TTC549 (cell line): ENCODE measurements around the gene CCDC188.

Experiments
- FAIRE-seq: peaks from 2 replicates; lab custom pipeline; 2012; peaks lifted over from hg19 to GRCh38; lab: Jason Lieb, UNC

Gene CCDC188

DNA sequence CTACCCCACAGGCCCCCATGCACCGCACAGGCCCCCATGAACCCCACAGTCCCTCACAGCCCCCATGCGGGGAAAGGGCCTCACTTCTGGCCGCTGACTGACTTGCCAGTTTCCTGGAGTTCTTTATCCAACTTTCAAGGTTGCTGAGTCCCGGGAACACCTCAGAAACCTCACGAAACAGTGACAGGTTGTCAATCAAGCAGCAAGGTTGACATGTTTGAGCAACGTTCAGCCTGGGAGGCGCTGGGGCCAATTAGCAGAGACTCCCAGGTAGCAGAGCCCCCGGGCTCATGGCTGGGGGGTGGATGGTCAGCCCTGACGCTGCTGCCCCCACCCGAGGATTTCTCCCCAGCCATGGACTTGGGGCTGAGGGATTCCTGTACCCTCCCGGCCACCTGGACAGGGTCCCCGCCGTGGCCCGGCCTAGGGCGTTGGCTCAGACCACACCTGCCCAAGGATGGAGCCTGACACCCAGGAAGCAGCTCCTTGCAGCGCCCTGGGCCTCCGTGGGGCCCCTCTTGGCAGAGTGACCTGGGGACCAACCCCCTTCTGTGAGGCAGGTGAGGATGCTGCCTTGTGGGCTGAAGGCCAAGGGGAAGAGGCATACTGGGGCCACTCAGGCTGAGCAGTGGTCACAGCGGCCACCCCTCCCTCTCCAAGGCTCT lies 33.8 kb upstream of the CCDC188 start:
- no peak for FAIRE-seq

DNA sequence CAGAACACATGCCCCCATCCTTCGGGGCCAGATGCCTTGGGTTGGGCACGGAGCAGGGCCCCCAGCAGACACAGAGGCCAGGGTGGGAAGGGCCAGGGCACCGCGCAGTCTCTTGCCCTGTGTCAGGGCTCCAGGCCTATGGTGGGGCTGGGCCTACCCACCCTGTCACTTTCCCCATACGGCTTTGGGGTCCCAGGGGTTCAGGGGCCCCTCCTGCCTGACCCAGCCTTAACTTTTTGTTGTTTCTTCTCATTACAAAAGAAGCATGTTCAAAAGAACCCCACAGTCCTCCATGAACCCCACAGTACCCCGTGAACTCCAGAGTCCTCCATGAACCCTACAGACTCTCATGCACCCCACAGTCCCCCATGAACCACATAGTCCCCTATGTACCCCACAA lies 33.0 kb upstream of the CCDC188 start:
- no peak for FAIRE-seq

DNA sequence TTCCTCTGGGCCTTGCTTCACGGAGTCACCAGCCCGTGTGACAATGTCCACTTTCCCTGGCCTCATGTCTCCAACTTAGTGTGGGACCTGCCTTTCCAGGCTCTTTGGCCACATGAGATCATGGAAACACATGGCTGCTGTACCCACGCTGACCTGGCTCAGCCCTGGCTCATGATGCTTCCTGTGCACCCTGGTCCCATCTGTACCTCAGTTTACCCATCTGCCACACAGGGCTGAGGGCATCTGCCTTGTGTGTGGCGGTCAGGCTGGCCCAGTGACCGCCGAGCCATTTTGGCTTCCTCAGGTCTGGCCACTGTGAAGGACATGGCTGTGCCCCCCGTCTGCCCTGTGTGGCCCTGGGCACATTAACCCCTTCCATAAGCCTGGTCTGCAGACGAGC lies 32.2 kb upstream of the CCDC188 start:
- no peak for FAIRE-seq

DNA sequence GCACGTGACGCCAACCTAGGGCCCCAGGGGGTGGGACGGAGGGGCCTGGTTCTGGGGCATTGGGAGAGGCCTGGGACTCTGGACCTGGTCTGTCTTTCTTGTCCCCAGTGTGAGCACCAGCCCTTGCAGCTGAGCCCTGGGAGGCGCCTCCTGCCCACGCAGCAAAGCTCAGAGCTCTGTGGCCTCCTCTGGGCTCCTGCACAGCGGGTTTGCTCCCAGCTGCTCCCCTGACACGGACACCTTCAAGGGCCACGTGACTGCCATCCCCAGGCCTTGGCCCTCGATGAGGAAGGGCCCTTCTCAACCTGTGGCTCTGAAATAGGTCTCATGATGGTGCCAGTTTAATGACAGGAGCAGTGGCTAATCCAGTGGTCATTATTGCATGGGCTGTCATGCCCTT lies 31.5 kb upstream of the CCDC188 start:
- FAIRE-seq, result no peak

DNA sequence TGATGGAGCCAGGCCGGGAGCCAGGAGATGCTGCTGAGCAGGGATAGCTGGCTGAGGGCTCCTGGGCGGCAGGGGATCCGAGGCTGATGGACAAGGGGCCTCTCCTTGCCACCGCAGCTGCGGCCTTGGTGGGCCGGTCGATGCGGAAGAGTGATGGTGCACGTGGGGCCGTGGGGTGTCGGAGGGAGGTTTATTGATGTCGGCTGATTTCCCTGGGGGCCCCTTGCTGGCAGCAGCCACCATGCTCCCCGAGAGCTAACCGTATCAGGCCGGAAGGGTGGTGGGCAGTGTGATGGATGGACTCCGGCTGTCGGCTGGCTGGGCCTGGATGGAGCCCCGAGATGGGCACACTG lies 31.0 kb upstream of the CCDC188 start:
- FAIRE-seq, result no peak

DNA sequence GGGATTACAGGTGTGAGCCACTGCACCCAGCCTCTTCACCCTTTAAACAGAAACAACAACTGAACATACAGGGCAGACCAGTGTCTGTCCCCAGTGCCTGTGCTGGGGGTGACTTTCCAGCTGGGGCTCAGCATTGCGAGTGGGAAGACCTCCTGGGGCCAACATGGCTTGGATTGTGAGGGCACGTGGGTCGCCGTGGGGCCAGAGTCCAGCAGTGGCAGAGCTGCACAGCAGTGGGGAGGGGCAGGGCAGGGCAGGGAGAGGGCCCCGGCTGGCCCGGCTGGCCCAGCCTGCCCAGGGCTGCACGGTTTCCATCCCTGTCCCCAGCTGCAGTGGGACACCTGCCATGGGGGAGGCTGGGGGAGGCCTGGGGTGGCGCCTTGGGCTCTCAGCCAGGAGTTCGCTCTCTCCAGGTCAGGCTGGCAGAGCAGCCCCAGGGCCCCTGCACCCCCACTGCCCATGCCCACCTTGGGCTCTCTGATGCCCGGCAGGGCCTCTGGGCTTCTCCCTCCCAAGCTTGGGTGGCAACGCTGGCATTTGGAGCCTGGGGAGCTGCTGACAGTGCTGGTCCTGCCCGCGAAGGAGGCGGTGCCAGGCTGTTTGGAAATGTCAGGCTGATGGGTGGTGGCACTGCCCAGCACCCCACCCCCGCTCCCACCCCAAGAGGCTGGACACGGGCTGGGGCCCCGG lies 30.5 kb upstream of the CCDC188 start:
- no peak for FAIRE-seq

DNA sequence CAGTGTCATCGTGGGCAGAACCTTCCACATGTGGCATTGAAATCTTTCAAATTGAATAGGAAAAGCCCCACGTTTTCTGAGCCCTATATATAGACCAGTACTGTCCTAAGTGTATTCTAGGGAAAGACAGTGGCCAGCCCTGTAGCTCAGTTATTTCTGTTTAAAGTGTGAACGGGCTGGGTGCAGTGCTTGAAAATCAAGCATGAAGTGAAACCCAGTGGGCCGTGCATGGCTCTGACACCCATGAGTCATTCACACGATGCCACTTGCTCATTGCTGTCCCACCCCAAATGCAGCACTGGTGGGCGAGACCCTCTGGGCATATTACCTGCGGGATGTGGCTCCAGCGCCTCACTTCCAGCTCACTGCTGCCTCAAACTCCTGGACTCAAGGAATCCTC lies 29.8 kb upstream of the CCDC188 start:
- FAIRE-seq, result no peak

DNA sequence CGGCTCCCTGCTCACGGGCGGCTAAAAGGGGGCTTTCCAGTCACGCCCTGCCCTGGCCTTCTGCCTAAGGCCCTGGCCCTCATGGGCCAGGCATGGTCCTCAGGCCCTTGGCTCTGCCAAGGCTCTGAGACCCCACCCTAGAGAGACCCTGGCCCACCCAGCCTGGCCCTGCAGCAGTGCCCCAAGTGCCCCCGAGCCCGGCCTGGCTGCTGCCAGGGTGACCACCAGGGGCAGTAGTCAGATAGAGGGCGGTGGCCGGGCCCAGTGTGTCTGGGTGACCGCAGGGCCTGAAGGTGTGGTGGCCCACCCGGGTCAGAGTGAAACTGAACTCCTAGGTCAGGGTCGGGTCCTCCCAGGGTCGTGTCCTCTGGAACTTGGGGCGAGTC lies 29.4 kb upstream of the CCDC188 start:
- no peak for FAIRE-seq

DNA sequence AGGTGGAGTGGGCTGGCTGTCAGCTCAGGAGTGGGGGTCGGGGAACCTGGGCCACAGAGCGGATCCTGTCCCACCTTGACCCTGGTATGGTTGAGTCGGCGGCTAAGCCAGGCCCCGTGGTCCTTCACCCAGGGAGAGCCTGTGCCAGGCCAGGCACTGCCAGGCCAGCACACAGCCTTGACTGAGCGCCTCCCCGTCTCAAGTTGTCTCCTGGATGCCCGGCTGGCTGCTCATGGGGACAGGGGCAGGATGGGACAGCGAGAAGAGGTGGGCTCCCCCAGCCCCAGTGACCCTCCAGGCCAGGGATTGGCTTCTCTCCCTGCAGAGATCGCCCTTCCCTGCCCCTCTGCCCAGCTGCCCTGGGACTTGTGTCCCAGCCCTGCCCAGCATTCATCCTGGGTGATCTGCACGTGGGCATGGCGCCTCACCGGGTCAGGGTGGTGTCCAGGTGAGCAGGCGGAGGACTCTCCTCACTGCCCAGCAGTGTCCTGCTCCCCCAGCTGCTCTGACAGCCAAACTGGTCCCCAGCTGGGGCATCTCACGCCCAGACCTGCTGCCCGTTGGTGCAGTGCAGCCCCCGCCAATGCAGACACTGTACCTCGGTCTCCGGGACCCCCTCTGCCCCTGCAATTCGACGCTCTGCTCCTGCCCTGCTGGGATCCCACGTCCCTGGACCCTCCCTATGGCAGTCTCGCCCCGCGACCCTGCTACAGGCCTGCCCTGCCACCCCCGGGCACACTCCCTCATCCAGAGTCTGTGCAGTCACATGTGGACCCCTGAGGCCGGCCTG lies 28.8 kb upstream of the CCDC188 start:
- FAIRE-seq, result no peak

DNA sequence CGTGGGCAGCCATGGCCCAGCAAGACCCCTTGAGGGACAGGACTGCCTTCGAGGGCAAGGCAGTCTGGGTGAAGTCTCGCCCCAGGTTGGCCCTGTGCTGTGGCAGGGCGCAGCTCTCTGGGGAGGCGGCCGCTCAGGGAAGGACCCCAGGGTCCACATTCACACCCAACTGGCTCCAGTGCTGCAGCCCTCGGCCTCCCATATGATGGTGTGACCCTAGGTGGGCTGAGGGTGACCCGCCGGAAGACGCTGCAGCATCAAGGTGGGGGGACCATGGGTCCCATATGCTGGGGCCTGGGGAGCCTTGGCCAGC lies 28.0 kb upstream of the CCDC188 start:
- FAIRE-seq, result no peak

DNA sequence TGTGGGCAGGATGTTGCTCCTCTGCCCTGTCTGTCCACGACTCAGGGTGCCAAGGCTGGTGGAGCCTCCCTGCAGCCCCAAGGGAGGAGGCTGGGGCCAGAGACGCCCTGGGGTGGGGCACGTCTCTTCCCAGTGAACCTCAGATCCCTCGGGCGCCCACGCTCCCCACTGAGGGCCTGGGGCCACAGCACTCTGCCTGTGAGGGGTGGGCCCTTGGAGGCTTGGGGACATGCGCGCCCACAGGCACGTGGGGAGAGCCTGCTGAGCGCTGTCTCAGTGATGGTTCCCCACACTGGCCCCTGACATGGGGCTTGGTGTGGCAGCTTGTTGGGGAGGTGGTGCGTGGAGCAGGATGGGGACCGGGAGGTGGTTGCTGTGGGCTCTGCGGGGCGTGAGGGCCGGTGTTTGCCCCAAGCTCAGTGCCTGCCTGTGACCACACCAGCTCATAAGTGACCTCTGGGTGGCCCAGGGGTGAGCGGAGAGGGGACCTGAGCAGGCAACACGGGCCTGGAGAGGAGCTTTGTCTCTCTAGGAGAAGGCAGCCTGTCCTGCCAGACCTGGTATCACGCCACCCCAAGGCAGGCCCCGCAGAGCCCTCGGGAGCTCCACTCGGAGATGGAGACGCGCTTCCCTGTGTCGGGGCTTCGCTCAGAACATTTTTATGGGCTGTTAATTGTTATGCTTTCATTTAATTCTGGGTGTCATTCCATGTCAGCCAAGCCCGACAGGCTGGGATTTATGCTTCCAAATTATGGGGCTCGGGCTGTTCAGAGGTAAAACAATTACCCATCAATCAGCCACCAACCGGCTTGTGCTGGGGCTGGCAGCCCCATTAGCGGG lies 27.4 kb upstream of the CCDC188 start:
- no peak for FAIRE-seq

DNA sequence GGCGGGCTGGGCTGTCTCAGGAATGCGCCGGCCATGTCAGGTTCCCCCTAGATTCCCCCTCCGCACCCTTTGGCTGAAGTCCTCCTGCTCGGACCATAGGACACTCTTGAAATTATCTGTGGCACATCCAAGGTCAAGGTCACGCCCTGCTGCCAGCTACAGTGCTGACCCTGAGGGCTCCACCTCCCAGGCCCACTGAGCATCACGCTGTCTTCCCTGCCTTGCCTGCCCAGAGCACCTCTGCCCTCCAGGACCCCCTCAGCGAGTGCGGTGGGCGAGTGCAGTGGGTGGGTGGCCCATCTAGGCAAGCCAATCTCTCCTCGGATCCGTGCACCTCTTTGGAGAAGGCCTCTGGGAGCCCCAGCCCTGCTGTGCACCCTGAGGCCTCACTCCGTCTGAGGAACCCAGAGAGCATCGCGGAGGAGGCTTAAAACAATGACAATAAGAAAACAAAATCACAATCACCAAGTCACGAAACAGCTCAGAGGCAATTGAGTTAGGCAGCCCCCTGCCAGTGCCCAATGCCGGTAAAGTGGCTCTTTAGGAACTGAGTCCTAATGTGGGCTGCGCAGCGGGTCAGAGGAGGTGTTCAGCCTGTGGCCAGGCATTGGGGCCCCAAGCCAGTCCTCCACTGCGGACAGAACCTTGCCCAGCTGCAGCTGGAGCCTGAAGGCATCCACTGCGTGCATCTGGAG lies 26.5 kb upstream of the CCDC188 start:
- no peak for FAIRE-seq

DNA sequence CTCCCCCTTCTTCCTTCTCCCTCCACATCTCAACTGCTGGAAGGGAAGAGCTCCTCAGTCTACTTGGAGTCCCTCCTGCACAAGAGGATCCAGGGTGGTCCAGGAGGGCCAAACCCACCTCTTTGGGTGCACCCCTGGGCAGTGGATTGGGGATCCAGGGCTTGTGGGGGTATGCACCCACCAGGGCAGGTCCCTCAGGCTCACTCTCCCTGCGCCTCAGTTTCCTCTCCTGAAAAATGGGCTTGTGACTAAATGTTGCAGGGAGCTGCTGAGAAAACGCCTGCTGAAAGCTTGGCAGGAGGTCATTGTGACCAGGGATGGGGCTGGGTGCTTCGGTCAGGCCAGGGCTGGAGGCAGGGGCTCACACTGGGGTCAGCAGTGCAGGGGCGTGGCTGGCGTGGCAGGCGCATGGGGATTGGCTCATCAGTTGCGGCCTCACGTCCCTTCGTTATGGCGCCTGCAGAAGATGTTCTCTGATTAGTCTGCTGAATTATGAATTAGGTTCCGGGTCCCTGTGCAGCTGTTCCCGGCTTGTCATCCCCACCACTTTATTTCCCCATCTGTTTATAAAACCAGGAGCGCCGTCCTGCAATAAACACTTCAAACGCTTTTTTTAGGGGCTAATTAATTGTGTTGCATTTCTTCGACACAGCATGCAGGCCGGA lies 25.7 kb upstream of the CCDC188 start:
- FAIRE-seq, result no peak

DNA sequence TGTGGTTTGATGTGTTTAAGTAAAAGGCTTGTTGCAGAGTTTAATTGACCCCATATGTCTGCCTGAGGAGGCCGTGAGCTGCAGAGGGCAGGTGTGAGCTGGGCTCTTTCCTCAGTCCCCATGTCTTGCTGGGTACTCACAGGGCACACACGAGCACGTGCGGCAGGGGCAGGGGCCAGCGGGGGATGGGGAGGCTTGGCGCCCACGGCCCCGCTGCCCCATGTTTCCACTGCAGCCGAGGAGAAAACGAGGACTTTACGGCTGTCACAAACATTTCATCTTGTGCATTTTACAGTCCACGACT lies 24.7 kb upstream of the CCDC188 start:
- FAIRE-seq, result no peak

DNA sequence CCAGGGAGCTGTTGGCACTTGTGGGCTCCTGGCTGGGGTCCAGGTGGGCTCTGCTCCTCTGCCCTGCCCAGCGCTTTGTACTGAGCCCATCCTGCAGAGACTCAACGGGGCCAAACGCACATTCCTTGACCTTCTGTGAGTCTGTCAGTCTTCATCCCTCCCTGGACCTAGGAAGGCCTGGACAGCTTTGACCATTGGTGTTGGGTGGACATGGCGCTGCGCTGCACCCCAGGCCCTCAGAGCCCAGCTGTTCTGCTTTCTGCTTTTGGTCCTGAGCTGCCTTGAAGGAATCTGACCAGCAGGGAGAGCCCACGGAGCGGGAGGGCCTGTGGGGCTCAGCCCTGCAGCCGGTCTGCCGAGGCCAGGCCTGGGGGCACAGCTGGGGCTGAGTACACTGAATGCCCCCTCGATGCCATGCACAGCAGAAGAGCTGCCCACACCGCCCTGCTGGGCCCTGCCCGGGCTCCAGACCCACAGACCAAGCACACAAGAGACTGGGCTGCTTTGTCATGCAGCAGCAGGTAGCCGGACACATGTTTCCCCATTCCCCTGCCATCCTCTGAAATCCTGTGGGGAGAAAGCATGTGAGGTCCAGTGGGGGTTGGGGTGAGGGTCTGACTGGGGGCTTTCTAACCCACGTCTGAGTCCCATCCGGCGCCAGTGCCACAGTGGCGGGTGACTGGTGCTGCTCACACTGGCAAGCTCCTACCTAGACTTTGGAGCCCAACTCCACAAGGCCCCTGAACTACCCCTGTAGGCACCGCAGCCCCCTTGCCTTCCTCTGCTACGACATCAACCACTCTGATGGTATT lies 24.1 kb upstream of the CCDC188 start:
- no peak for FAIRE-seq

DNA sequence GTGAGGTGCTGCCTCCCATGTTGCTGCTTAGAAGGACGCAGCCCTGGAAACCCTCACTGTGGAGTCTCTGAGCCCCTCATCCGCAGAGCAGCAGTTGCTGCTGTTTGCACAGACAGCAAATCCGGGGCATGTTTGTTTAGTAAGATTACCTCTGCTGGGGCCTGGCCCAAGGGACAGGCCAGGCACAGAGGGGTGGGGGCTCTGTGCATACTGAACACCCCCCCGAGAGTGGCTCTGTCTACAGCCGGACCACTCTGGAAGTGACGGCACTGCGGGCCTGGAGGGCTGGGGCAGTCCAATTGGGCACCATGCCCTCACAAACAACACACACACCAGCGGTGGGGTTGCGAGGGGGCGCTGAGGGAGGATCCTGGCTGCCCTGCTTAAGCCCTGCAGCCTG lies 22.9 kb upstream of the CCDC188 start:
- FAIRE-seq, result no peak

DNA sequence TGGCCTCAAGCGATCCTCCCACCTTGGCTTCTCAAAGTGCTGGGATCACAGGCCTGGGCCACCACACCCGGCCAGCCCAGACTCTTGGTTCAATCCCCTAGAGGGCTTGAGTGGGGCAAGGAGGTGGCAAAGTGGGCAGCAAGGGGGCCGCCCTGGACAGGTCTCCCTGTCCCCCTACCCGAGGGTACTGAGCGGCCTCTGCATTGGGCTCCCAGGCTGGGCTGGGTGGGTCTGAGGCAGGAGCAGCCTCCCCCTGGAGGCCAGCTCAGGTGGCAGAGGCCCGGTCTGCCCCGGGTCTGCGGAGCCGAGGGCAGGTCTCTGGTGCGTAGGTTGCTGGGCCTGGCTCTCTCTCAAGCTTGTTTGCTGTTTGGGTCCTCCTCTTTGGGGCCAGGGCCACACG lies 22.4 kb upstream of the CCDC188 start:
- no peak for FAIRE-seq

DNA sequence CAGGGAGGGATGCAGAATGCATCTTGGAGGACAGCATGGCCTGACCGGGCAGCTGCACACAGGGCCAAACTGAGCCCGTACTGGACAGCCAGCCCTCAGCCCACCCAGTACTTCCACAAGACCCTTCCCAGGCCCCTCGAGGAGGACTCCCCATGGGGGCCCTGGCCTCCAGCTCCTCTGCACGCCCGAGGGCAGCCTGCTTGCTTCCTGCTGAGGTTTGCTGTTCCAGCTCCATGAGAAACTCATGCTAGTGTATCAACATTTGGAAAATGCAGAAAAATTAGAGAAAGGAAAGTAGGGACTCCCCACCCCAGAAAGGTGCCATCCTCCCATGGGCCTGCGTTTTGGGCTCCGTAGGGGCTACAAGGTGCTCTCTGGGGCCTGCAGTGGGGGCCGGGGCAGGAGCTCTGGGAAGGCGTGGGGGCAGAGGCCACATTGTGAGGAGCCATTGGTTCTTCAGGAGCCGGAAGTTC lies 21.3 kb upstream of the CCDC188 start:
- FAIRE-seq, result no peak

DNA sequence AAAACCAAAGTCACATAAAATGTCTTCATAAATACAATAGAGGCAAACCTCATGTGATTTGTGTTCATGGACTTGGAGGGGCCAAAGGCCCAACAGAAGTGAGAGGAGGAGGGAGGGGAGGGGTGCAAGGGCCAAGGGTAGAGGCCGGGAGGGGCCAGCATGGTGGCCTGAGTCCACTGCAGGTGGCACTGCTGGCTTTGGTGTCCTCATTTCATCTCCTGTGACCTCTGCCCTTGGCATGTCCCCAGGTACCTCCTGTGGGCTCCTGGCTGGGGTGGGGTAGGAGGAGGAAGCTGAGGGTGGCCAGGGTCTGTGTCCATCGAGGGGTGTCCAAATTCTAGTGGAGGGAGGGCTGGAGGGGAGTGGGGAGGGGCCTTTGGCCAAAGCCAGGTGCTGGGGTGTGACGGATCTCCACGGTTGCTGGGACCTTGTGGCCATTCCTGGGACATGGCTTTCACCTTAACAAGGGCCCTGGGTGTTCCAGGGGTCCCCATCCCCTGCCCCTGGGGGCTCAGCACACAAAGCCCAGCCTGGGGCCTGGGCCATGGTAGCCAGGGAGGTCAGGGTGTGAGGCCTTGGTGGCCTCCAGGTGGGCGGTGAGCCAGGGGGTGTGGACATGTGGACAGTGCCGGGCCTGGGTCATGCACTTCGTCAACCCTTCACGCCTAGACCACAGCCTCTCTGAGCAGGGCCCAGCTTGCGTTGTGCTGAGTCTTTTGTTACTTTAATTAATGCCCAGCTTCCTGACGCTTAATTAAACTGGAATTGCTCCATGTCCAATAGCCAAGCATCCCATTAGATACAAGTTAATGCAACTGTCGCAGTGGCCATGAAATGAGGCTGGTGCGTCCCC lies 20.7 kb upstream of the CCDC188 start:
- no peak for FAIRE-seq

DNA sequence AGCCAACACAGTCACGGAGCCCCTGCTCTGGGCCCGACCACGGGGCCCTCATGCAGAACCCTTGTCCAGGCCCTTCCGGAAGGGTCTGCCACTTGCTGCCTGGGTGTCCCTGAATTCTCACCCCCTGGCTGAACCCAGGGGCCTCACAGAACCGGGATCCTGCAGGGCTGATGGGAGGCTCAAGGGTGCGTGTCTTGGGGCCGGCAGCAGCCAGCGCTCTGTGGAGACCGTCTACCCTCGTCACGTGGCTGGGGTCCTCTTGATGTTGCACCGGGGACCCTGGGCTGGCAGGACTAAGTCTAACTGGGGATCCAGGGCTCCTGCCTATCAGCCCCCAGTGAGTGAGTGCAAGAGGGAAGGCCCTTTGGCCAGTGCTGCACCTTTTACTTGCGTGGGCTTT lies 19.3 kb upstream of the CCDC188 start:
- no peak for FAIRE-seq
